OCI-M2 (cell line): ENCODE results near the gene C12orf57.

ENCODE experiments used
- DNase-seq: peaks from one replicate; lab custom pipeline; 2025; ENCODE audit not compliant: unreplicated experiment; lab: John Stamatoyannopoulos, UW

Gene C12orf57

DNA sequence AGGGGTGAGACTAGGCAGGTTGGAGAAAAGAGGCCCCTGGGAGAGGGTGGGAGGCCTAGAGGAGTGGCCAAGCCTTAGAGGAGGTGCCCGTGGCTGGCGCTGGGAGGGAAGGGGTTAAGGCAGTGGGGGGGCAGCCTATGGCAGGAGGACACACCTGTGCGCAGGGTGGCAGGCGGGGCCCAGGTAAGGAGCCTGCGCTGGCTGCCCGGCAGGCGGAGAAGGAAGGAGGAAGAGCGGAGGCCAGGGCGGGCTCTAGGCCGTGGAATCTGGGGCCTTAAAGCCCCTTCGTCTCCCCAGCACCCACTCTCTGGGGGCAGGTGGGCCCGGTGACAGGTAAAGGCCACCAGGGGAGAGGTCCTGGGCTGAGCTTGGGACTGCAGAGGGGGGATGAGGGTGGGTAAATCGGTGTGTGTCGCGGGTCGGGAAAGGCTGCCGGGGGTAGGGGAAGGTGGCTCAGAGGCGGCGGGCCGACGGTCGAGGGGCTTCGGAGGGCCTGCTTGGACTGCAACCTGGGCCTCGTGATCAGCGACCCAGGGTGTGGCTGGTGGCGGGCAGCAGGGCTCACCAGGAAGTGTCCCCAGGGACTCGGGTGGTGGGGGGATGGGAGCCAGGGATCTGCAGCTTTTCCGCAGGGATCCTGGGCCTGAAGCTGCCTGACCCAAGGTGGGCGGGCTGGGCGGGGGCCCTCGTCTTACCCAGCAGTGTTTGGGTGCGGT, 19.4 kb downstream of the C12orf57 start:
- no peak for DNase-seq

DNA sequence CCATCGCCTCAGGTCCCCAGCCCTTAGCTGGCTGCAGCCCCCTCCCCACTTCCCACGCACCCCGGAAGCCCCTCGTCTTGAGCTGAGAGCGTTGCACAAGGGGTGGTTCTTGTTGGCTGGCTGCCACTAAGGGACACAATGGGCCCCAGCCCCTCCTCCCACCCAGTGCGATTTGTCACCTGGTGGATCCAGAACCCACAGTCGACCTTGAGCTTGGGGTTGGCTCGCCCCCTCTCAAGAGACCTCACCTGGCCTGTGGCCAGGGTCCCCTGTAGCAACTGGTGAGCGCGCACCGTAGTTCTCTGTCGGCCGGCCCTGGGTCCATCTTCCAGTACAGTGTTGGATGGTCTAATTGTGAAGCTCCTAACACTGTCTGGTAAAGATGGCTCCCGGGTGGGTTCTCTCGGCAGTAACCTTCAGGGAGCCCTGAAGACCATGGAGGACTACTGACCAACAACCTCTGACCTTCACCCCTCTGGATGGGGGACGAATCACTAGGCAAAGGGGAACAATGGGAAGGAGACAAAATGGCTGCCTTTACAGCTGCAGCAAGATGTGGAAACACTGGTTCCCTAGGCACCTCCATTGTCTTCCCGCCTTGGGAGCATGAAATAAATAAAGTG, 20.1 kb downstream of the C12orf57 start:
- DNase-seq = no peak

DNA sequence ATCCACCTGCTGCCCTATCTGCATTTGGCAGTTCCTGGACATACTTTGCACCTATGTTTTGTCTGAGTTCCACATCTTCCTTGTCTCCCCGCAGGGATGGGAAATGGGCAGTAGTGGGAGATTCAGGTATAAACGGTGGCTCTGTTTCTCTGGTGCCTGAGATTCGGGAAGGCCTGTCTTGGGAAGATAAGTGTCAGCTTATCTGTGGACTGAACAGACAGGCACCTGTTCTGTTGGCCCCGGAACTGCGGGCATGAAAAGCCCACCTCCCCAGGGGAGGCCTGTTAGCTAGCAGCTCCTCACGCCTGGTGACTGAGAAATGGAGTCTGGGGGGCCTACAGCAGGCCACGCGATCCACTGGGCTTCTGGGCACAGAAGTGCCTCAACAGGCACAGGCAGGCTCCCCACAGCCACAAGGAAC, 20.8 kb downstream of the C12orf57 start:
- DNase-seq = no peak

DNA sequence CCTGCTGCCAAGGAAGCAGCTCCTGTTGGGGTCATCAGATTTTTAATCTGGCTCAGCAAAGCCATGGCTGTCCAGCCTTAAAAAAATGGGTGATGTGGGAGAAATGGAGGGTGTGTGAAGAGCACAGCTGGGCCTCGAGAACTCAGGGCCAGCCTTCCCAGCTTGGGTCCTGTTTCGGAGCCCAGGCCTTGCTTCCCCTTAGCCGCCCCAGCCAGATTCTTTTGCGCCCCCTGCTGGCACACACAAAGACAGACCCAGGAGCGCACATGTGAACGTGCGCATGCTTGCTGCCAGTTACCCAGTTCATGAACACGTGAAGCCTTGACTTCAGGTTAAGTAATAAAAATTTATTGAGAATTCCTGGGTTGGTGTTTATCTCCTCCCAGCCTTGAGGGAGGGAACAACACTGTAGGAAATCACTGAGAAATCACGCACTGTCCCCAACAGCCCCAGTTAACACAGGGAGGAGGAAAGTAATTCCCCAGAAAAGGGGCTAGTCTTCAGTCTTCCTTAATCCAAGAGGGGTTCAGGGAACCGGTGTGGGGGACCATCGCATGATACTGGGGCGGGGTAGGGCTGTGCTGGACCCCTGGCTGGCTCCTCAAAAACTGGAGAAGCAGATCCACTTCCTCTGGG, 21.3 kb downstream of the C12orf57 start:
- no peak for DNase-seq

DNA sequence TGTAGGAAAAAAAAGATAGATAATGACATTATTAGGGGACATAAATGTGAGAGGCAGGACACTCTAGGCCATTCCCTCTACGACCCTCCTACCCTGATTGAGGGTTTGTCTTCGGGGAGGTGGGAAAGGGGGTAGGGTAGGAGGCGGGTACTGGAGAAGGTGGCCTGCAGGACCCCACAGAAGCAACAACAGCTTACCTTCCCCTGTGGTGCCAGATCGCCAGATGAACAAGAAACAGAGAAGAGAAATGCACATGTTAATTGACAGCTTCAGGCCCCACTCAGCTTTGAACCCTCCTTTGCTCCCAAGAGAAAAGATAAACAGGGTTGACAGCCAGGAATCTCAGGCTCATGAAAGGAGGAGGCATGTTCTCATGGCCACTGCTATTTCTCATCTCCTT, 21.9 kb downstream of the C12orf57 start:
- no peak for DNase-seq

DNA sequence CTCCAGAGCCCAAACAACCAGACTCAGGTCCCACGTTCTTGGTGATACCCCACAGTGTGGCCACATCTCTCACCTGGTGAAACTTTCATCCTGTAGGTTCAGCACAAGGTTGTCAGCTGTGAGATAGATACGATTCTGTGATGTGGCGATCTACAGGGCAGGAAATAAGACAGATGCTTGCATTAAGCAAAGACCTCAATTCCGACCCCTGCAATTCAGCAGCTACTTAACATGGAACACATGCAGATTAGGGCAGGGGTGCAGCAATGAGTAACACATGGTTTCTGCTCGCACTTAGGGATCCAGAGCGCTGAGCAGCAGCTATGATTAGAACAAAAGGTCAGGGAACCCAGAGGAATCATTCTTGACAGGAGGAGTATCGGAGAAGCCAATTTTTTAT, 22.5 kb downstream of the C12orf57 start:
- DNase-seq = no peak

DNA sequence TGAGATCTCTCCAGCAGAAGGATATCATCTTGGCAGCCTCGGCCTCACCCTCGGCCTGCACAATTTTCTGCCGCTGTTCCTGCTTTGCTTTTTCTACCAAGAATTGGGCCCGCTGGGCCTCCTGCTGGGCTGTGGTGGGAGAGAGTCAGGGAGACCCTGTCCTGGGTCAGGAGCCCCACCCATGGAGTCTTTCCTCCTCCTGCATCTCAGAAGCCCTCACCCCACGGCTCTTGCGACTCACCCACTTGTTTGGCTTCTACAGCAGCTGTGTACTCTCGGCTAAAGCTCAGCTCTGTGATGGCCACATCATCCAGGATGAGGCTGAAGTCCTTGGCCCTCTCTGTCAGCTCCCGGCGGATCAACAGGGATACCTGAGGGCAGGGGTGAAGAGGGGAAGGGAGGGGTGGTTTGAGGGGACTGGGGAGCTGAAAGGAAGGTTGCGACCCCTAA, 23.9 kb downstream of the C12orf57 start:
- no peak for DNase-seq

DNA sequence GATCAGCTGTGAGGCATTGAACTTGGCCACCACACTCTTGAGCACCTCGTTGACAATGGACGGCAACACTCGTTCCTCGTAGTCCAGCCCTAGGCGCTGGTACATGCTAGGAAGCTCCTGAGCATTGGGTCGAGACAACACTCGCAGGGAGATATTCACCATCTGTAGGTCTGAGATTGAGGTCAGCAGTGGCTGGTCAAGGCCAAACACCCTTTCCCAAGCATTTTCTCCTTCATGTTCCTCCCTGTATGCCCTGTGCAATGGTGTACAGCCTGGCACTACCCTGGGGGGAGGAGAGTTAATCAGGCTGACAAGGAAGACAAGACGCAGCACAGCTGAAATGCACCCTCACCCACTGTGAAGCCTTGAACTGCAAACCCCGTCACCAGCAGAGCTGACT, 24.6 kb downstream of the C12orf57 start:
- DNase-seq = no peak

DNA sequence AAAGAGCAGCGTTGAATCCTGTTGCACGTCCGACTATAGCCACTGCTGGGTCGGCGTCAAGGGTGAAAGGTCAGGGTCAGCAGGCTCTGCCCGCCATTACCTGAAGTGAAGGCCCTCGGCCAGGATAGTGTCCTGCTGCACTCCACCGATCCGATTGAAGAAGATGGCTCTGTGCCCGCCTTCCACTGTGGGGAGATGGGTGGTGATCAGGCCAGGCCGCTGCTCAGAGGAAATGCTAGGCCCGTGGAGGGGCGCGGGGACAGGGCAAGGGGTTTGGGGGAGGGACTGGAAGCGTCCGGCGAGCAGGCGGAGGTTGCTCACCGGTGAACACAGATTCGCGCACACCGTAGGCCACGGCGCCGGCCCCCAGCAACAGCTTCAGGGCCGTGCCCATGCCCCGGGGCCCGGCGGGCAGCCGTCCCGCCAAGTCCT, 26.3 kb downstream of the C12orf57 start:
- no peak for DNase-seq

DNA sequence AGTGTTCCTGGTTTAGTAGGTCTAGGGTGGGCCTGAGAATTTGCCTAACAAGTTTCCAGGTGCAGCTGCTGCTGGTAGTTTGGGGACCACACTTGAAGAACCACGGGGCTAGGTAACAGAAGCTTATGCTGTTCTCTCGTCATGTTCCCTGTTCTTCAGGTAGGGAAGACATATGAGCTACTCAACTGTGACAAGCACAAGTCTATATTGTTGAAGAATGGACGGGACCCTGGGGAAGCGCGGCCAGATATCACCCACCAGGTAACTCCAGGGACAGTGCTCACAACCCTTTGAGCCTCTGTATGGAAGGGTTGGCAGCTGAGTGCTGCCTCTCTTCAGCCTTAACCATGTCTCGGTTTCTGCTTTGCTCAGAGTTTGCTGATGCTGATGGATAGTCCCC, 30.4 kb downstream of the C12orf57 start:
- DNase-seq = no peak

DNA sequence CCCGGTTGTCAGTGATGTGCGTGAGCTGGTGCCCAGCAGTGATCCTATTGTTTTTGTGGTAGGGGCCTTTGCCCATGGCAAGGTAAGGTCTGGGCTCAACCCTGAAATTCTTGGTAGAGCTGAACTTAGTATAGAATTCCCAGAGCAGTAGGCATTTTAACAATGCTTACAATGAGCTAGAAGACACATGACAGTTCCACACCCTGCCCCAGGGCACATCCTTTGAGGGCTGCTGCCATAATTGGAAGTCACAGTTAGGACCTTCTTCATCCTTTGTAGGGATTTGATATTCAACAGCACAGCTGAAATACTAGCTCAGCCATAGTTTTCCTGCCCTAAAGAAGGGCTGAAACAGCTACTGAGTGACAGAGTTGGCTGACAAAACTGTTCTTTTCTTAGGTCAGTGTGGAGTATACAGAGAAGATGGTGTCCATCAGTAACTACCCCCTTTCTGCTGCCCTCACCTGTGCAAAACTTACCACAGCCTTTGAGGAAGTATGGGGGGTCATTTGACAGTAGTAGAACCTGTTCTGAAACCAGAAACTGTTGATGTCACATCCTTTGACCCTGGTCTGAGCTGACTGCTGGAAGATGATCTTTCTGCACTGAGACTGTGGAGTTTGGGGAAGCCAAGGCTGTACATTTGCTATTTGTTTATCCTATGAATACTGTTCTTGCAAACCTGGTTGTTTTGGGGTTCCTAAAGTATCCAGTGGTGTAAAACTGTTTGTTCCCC, 31.6 kb downstream of the C12orf57 start:
- DNase-seq = no peak

DNA sequence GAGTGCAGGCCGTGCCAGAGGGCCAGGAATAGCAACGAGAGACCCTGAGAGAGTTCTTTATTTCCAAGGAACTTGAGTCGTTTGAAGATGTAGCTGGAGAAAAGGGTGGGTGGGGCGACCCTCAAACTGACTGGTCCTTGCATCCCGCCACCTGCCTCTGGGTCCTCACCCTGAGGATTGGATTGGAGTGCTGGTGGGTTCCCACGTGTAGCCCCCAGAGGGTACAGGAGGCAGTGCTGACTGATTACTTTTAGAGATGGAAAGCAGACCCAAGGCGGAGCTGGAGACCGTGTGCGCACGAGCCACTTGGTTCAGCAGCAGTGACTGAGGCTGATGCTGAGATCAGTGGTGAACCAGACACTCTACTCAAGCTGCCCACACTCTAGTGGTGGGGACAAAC, 33.8 kb downstream of the C12orf57 start:
- no peak for DNase-seq

DNA sequence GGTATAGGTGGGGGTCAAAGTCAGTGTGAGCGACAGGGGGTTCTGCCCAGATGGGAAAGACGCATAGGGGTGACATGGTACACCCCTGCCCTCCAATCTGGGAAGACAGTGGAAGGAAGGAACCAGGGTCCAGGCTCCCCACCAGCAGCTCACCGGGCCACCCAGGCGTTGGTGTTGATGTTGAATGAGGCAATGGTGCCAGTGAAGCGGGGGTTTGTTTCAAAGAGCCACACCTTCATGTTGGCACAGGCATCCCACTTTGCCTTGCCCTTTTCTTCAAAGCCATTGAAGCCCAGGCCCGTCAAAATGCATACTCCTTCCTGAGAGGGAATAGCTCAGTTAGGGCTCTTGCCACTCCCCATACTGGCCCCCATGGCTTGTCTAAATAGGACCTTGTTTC, 34.4 kb downstream of the C12orf57 start:
- no peak for DNase-seq

DNA sequence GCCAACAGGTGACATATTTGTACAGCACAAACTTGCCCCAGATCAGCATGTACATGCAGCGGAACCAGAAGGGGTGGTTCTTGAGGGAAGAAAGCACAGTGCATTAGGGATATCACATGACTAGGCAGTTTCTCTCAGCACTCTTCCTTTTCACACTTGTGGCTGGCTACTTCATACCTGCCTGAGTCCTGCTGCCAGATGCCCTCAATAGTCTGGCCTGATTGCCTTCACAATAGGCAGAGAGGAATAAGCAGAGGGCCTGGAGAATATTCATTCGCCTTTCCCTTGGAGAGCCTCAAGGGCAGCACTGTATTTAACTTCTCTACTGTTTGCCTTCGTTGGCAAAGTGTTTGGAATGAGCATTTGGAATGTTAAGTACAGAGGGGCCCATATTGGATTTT, 34.8 kb downstream of the C12orf57 start:
- DNase-seq = no peak

DNA sequence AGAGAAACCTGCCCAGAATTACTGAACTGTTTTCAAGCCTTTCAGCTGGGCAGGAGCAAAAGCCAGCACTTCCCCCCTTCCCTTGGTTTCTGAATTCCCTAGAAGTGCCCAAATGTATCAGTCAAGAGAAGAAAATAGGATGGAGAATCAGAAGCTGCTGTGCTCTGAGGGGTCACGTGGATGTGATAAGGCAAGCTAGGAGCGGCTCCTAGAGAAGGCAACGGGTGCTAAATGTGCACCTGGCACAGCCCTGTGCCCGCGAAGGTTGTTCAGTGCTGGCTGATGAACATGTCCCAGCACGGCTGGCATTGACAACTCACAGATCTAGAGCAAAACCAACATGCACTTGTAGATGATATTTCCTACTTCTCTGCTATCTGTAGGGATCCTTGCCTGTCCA, 35.2 kb downstream of the C12orf57 start:
- DNase-seq = no peak

DNA sequence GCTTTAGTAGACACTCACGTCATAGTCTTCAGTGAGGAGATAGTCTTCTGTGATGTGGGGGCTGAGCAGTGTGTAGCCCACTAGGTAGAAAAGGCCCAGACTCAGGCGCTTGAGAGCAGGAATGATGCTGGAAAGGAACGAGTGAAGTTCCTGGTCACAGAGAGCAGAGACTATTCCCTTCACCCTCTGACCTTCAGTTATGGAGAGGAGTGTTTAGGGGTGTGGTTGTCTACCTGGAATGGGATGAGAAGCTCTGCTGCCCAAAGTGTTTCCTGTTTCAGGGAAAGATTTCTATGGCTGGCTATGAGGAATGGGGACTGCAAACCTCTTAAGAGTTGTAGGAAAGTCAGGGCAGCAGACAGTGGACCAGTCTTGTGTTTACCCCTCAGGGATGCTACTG, 35.6 kb downstream of the C12orf57 start:
- DNase-seq = no peak

DNA sequence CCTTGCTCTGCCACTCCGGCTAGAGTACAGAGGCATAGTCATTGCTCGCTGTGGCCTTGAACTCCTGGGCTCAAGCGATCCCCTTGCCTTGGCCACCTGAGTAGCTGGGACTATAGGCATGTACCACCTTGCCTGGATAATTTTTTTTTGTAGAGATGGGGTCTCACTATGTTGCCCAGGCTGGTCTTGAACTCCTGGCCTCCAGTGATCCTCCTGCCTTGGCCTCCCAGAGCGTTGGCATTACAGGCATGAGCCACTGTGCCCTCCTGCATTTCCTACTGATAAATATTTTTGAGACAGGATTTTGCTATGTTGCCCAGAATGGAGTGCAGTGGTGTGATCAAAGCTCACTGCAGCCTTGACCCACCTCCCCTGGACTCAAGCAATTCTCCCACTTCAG, 36.3 kb downstream of the C12orf57 start:
- DNase-seq = no peak

DNA sequence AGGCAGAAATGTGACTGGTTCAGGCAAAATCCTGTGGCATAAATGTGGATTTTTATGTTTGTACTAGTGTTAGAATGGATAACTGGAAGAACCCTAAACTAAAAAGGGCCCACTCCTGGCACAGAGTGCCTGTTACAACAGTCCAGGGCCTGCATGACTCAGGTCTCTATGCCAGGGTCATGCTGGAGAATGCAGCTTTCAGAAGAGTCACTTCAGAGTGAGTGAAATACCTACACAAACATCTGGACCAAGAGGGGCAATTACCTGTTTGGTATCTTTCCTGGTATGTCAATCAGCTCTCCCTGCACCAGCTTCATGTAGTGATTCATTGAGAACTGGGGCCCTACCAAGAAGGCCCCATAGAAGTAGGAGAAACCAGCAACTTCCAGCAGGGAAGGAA, 36.9 kb downstream of the C12orf57 start:
- no peak for DNase-seq

DNA sequence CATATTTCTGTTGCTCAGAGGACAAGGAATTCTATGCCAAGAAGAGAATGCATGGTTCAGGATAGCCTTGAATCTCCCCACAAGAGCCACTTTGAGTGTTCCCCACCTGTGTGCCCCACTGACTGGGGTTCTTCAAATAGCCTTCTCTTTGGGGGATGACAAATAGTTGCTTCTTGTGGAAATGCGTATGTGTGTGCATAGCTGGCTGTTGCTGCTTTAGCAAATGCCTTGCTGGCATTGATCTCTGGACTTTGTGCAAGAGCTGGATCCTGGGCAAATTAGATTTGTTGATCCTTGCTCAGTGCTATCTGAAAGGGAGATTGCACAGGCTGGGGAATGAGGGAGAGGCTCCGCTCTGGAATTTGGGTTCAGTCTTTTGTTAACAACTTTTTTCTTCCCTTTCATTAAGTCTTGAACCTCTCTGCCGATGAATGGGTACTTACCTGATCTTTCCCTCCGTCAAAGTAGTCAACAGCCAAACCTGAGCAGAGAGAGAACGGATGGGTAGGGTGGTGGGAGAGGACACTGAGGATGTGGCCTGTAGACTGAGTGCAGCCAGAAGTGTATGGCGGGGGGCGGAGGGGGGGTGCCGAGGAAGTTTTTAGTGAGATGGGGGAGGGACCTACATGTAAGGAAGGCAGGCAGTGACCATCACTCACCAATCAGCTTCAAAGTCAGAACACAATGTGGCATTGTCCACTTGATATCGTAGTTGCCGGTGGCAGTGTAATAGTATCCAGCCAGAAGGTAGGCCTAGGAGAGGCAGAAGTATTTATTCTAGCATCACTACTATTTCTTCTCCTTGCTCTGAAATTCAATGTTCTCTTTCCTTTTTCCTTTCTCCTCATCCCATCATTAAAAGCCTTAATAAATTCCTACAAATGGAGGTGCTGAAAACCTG, 37.6 kb downstream of the C12orf57 start:
- no peak for DNase-seq

DNA sequence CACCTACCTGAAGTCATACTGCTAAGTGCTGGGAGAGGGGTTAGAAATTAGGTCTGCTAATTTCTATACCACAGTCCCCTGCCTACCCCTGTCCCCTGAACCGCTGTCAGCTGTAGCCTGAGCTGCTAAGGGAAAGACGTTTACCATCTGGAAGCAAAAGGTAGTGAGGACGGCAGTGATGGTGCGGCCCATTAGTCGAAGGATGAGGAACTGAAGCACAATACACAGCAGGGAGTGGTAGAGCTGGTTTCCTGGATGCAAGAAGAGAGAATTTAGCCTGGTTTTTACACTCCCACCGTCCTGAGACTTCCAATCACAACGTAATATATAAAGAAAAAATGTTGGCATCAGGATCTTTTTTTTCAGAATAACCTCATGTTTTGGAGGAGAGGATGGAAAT, 38.7 kb downstream of the C12orf57 start:
- DNase-seq = no peak
